Fibroblast of villous mesenchyme (primary cell): ENCODE data around the gene VGLL4. TPM values are rescaled to one million over a fixed set of nuclear protein-coding genes. Genes with fewer than 3 reads are reported as not detected.

ENCODE experiments used
- DNase-seq: peaks from one replicate; pipeline ENCODE4 v3.0.0-alpha.2; 2010; ENCODE audit warnings: low read depth
- H3K4me3 ChIP-seq: 2 replicates; pipeline ENCODE4 v1.5.1; 2011; ENCODE audit warnings: low read depth, mild to moderate bottlenecking, low read length
- total RNA-seq: library from RNA; depleted of rRNA; stranded (reverse); fragments of >200 nt; gene quantifications from 2 replicates; pipeline ENCODE4 v1.2.3, GENCODE V29; 2012
- TF ChIP-seq, protein P1 (sequence below): IDR thresholded peaks from 2 replicates; pipeline ENCODE4 v1.5.1; 2012; ENCODE audit warnings: low read depth, mild to moderate bottlenecking, low read length; ENCODE audit not compliant: insufficient read depth

The VGLL4 gene
- total RNA-seq, 1 donor, result 65.6 TPM

DNA sequence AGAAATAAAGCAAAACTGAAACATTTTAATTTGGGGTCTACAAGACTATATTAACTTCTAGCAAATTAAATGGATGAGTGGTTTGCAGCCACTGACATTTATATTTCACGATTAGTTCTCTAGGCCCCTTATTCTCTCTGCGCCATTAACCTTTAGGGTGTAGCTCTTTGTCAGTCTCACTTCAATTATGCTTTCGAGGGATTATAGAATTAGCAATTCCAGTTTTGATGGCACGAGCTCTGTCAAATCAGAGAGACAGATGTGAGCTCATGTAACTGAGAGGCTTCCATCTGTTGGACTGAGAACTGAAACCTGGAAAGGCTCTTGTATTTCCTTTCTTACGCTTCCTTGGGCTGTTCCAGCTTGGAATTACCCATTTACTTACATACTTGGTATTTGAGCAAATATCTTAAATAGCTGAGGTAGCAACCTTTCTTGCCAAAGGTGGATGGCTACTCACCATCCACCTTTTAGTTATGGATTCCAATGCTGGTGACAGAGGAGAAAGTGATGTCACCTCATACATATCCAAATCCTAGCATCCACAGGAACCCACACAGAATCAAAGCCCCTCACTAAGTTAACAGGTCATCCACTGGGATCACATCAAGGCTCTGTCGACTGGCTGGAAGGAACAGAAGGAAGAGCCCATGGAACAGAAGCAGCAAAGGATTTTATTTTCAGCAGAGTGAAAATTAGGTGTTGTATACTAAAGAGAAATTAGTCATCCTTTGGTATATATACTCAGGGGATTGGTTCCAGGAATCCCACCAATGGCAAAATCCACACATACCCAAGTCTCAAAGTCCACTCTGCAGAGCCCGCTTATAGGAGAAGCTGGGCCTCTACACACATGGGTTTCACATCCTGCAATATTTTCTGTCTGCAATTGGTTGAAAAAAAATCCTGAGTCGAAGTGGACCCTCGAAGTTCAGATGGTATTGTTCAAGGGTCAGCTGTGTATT is 20.8 kb downstream of the VGLL4 start:
- DNase-seq, result no peak
- no peak overlapping the region for H3K4me3 ChIP-seq
- TF ChIP-seq, protein P1, sequence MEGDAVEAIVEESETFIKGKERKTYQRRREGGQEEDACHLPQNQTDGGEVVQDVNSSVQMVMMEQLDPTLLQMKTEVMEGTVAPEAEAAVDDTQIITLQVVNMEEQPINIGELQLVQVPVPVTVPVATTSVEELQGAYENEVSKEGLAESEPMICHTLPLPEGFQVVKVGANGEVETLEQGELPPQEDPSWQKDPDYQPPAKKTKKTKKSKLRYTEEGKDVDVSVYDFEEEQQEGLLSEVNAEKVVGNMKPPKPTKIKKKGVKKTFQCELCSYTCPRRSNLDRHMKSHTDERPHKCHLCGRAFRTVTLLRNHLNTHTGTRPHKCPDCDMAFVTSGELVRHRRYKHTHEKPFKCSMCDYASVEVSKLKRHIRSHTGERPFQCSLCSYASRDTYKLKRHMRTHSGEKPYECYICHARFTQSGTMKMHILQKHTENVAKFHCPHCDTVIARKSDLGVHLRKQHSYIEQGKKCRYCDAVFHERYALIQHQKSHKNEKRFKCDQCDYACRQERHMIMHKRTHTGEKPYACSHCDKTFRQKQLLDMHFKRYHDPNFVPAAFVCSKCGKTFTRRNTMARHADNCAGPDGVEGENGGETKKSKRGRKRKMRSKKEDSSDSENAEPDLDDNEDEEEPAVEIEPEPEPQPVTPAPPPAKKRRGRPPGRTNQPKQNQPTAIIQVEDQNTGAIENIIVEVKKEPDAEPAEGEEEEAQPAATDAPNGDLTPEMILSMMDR, result no peak

DNA sequence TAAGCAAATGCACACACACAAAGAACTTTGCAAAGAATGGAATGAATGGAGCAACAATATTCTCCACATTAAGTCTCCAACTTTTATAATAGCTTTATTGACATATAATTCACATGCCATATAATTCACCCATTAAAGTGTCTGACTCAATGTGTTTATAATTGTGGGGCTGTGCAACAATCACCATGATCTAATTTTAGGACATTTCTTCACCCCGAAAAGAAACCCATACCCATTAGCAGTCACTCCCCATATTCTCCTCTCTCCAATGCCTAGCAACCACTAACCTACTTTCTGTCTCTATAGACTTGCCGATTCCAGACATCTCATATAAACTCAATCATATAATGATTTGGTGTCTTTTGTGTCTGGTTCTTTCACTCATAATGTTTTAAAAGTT is 22.6 kb downstream of the VGLL4 start:
- TF ChIP-seq, protein P1, result no peak
- no peak overlapping the region for H3K4me3 ChIP-seq
- no peak for DNase-seq

DNA sequence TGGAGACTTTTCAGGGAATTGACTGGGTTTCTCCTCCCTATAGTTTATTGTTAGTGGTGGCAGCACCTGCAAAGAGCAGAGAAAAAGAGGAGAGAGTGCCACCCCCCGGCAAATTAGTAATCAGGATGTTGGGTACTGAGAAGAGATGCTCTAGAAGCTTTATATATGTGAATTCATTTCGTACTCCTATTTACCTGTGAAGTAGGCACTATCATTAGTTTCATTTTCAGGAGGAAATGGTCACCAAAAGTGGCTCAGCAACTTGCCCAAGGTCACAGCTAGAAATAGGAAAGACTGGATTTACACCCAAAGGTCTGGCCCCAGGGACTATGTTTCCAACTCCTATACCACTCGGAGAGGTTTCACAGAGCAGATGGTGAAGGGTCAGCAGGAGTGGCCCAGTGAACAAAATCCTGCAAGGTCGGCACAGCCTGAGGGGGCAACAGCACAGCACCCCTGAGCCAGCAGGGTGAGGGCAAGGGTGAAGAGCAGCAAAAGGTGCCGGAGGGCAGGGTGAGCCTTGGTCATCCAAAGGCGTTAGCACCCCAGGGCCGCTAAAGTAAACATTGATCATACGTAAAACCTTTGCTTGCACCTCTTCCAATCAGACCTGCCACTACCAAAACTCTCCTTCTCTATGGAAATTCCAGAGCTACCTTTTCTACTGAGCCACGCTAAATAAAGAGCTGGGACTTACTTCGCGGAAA is 23.6 kb downstream of the VGLL4 start:
- DNase-seq, result no peak
- no peak overlapping the region for H3K4me3 ChIP-seq
- TF ChIP-seq, protein P1, result no peak

DNA sequence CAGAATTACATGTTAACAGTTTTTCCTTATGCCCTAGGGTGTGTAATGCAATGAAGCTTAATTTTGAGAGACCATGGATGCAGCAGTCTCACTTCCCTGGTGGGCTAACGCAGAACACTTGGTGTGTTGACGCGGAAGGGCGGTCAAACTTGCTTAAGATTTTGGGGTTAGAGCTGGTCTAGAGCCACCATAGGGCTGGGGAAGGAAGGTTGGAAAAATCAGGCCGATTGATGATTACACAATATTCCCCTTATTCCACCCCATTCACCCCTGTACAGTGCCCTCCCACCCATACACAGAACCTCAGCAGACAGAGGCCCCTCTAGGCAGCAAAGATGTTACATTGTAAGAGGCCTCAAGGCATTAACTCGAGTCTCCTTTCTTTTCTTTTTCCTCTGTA is 24.3 kb downstream of the VGLL4 start:
- TF ChIP-seq, protein P1, result no peak
- H3K4me3 ChIP-seq, result no peak overlapping the region
- DNase-seq, result no peak

DNA sequence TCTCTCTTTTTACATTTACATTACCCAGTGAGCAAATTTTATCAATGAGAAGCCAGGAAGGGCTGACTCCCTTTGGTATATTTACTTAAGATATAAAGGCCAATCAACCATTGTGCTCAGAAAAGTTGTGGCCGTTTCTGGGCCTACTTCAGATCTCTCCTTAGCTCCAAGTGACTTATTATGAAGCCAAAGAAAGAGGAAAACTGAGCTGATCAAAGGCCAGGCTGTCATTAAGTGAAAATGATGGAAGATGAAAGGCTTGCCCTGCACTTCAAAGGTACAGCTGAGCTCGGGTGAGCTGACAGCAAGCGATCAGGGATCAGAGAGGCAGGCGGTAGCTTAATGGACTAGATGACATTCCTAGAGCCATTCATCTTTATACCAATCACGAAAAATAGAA is 24.8 kb downstream of the VGLL4 start:
- TF ChIP-seq, protein P1, result no peak
- DNase-seq, result no peak

DNA sequence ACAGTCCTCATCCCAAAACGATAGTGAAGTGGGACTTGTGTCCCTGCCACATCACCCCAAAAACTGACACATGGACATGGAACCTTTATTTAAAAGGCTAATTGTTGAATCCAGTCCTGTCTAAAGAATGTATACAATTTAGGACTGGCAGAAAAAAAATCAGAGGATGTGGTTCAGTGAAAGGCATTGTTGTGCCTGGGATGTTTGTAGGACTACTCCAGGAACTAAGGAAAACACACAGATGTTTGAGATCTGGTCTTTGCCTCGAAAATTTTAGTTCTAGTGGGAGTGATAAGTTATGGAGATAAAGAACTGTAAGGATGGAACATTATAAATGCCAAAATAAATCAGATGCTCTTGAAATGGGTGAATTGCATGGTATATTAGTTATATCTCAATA is 27.2 kb downstream of the VGLL4 start:
- H3K4me3 ChIP-seq, result no peak overlapping the region
- TF ChIP-seq, protein P1, result no peak
- no peak for DNase-seq

More for the DNA sequence above, 24.8 kb downstream of the VGLL4 start:
- H3K4me3 ChIP-seq, result no peak overlapping the region
